Prostate gland (tissue), 2 donors: ENCODE results near the gene PDSS2. TPM values are rescaled to one million over a fixed set of nuclear protein-coding genes. Genes with fewer than 3 reads are reported as not detected.
A peak's percentile ranks its signal among the peaks of the same experiment; 100 is the strongest.
"Not testable (repeated sequence)": the region's sequence is repeated elsewhere in the genome, so short reads cannot be mapped to it uniquely, and the experiment has no call there.

Experiments
- DNase-seq: peaks from one replicate; pipeline ENCODE4 v3.0.0-alpha.2; 2019; ENCODE audit warnings: low spot score
- H3K27ac ChIP-seq, 2 donors: fragments of 200-600 bp; sonication (generic); 2 replicates each; pipeline ENCODE4 v1.5.1; 2017 to 2019
- H3K27me3 ChIP-seq: fragments of 200-600 bp; sonication (generic); replicated peaks from 2 replicates; pipeline ENCODE4 v1.5.1; 2019; ENCODE audit not compliant: insufficient read depth
- H3K36me3 ChIP-seq, 2 donors: fragments of 200-600 bp; sonication (generic); 1 replicate in 1 of 2; 2 replicates in 1 of 2; pipeline versions ENCODE4 v1.5.1 to v1.8.1; 2017 to 2019
- H3K4me1 ChIP-seq: fragments of 200-600 bp; sonication (generic); replicated peaks from 2 replicates; pipeline ENCODE4 v1.5.1; 2019
- H3K4me3 ChIP-seq, 2 donors: fragments of 200-600 bp; sonication (generic); 2 replicates each; pipeline ENCODE4 v1.5.1; 2017 to 2019
- H3K9me3 ChIP-seq: fragments of 200-600 bp; sonication (generic); 2 replicates; pipeline ENCODE4 v1.5.1; 2017
- POLR2A ChIP-seq: fragments of 450-650 bp; IDR thresholded peaks from one replicate; pipeline ENCODE4 v1.6.1; 2016; ENCODE audit warnings: antibody characterized with exemption, mild to moderate bottlenecking
- POLR2AphosphoS5 ChIP-seq: sonication (generic); formaldehyde crosslinking; IDR thresholded peaks from one replicate; pipeline ENCODE4 v1.6.1; 2017; ENCODE audit warnings: antibody characterized with exemption
- WGBS: methylation state at CpG from one replicate; pipeline ENCODE4 v1.1.5; 2018; 5-methylcytosine and 5-hydroxymethylcytosine counted together
- intact Hi-C: fragments of 100-400 bp; cut with DNase I; formaldehyde crosslinking; loops from one replicate; pipeline ENCODE4 v1.14.2; 2022
- total RNA-seq, 2 donors: library from RNA; depleted of rRNA; stranded (reverse); fragments of >200 nt; gene quantifications; one replicate each; pipeline ENCODE4 v1.1.0, GENCODE V29; 2016
- TF ChIP-seq, protein P1 (sequence below), 4 experiments: fragments of 200-600 bp in 2 of 4; fragments of 450-650 bp in 2 of 4; sonication (generic) in 2 of 4; IDR thresholded peaks; 1 replicate in 3 of 4; 2 replicates in 1 of 4; pipeline ENCODE4 v1.5.1; 2016 to 2019; ENCODE audit warnings: antibody characterized with exemption in 4 of 4, mild to moderate bottlenecking in 2 of 4, moderate library complexity in 2 of 4

PDSS2 gene
- total RNA-seq, 2 donors from 2014 or later: 12.7 to 35.3 TPM

GRCh38 chr6:107118976-107119375 lies 340.4 kb downstream of the PDSS2 start:
- no peak overlapping the region for H3K27ac ChIP-seq
- intact Hi-C loops: no loop called here
- no peak for TF ChIP-seq POLR2AphosphoS5
- no peak for TF ChIP-seq POLR2A
- TF ChIP-seq, protein P1, sequence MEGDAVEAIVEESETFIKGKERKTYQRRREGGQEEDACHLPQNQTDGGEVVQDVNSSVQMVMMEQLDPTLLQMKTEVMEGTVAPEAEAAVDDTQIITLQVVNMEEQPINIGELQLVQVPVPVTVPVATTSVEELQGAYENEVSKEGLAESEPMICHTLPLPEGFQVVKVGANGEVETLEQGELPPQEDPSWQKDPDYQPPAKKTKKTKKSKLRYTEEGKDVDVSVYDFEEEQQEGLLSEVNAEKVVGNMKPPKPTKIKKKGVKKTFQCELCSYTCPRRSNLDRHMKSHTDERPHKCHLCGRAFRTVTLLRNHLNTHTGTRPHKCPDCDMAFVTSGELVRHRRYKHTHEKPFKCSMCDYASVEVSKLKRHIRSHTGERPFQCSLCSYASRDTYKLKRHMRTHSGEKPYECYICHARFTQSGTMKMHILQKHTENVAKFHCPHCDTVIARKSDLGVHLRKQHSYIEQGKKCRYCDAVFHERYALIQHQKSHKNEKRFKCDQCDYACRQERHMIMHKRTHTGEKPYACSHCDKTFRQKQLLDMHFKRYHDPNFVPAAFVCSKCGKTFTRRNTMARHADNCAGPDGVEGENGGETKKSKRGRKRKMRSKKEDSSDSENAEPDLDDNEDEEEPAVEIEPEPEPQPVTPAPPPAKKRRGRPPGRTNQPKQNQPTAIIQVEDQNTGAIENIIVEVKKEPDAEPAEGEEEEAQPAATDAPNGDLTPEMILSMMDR (IDR thresholded peaks at IDR 0.05): no peak
- H3K4me3 ChIP-seq: no peak overlapping the region
- WGBS: 79% methylated on average over 2 of the region's 2 CpGs
- no peaks in the 10 kb centered on the region for H3K27me3 ChIP-seq
- H3K4me1 ChIP-seq: no peaks in the 10 kb centered on the region
- H3K36me3 ChIP-seq: no peaks in the 10 kb centered on the region
- no peaks in the 10 kb centered on the region for H3K9me3 ChIP-seq
- no peak for DNase-seq

- H3K27ac ChIP-seq, H3K27me3 ChIP-seq, H3K4me3 ChIP-seq, H3K9me3 ChIP-seq, H3K4me1 ChIP-seq, H3K36me3 ChIP-seq, DNase-seq, intact Hi-C loops: not testable (repeated sequence)
- 88% methylated on average over 9 of the region's 9 CpGs for WGBS
Observed at GRCh38 chr6:107118540-107118939, 340.8 kb downstream of the PDSS2 start.

DNA sequence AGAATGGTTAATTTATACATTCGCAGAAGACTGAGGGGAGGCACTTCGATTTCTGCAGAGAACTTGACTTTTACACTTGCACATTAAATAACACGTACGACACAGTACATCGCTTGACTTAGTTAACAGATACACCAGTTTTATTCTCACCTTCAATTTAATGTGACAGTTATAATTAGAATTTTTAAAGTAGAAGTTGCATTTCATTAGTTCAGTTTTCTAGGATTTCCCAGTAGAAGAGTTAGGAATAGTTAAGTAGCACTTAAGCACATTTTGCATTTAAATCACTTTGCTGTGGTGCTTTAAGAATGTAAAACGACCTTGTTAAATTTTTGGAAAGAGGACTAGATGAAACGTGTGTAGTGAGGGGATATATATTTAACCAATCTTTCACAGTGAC lies 342.4 kb downstream of the PDSS2 start:
- TF ChIP-seq, protein P1 (IDR thresholded peaks at IDR 0.05): no peak
- TF ChIP-seq POLR2A: no peak
- TF ChIP-seq POLR2AphosphoS5: no peak
- intact Hi-C loops: no loop called here
- Histone ChIP-seq H3K27ac (no peak overlapping the region), H3K27me3 (no peaks in the 10 kb centered on the region), H3K9me3 (no peaks in the 10 kb centered on the region), H3K4me3 (no peak overlapping the region), H3K4me1 (no peaks in the 10 kb centered on the region), H3K36me3 (no peaks in the 10 kb centered on the region)
- WGBS: 30% methylated on average over 7 of the region's 7 CpGs
- no peak for DNase-seq

GRCh38 chr6:107116328-107116892 lies 343.0 kb downstream of the PDSS2 start:
- Histone ChIP-seq H3K27ac (peak overlapping the region; percentile 44 to 74), H3K4me3 (peak overlapping the region; percentile 58 to 72), H3K9me3 (no peaks in the 10 kb centered on the region), H3K27me3 (no peaks in the 10 kb centered on the region), H3K4me1 (no peaks in the 10 kb centered on the region), H3K36me3 (no peaks in the 10 kb centered on the region)
- peak; percentile 55 for DNase-seq
- 4% methylated on average over 15 of the region's 15 CpGs for WGBS
- intact Hi-C loops: no loop called here
- TF ChIP-seq, protein P1 (IDR thresholded peaks at IDR 0.05): no peak
- TF ChIP-seq POLR2A: no peak
- TF ChIP-seq POLR2AphosphoS5: no peak

DNA sequence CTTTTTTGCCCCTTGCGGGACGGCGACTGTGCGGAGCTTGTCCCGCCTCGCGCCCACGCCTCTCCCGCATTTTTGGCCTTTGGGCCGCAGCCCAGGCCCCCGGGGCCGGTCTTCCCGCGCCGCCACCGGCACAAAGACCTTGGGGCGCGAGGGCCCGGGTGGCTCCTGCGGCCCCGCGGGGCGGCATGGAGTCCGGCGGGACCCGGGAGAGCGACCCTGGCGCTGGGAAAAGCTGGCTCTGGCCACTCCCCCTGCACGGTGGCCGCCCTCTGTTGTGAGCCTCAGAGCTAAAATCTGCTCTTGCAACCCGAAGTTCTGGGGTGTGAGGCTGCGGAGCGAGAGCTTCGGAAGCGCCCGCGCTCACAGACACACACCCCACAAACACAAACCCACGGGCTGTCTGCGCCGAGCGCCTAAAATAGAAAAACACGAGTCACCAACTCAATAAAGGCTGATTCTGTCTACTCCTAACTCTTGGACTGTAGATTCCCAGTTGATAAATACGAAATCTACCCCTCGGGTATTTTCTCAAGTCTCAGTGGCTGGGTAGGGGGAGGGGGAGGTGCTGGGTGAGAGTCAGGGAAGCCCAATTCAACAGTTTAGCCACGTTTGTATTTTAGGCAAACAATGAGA lies 343.6 kb downstream of the PDSS2 start:
- no peaks in the 10 kb centered on the region for H3K27me3 ChIP-seq
- H3K9me3 ChIP-seq: no peaks in the 10 kb centered on the region
- peak overlapping the region; percentile 44 to 74 for H3K27ac ChIP-seq
- TF ChIP-seq POLR2AphosphoS5 (no peak), POLR2A (no peak)
- TF ChIP-seq, protein P1 (IDR thresholded peaks at IDR 0.05): no peak
- H3K36me3 ChIP-seq: no peaks in the 10 kb centered on the region
- H3K4me3 ChIP-seq: peak overlapping the region; percentile 58 to 72
- no peaks in the 10 kb centered on the region for H3K4me1 ChIP-seq
- under 1% methylated on average over 45 of the region's 45 CpGs for WGBS
- peak; percentile 26 for DNase-seq
- intact Hi-C loops: no loop called here
